Neural progenitor cell (in vitro differentiated cells): ENCODE data around the gene BARHL2.

Source experiments
- CTCF ChIP-seq: fragments of 200-600 bp; sonication (generic); IDR thresholded peaks from 2 replicates; pipeline ENCODE4 v1.5.1; 2017; ENCODE audit warnings: antibody characterized with exemption, mild to moderate bottlenecking
- EZH2 ChIP-seq: fragments of 200-600 bp; sonication (generic); IDR thresholded peaks from 2 replicates; pipeline ENCODE4 v1.6.1; 2017; ENCODE audit warnings: antibody characterized with exemption, mild to moderate bottlenecking, moderate library complexity

GRCh38 chr1:90716552-90717355 lies at the start of gene BARHL2:
- TF ChIP-seq CTCF (no peak), EZH2 (peak; percentile 99)
